ENCODE results near the gene PARD3.

PARD3 gene

GRCh38 chr10:34260904-34261303 is 554.2 kb downstream of the PARD3 start:
- DNase-seq, result no peak
- Histone ChIP-seq H3K36me3 (ENCODE audit: control insufficient read depth in 4 of 4, insufficient read depth in 4 of 4, low read length in 3 of 4) (no peaks in the 10 kb centered on the region), H3K9me3 (ENCODE audit: control extremely low read depth in 1 of 5, control insufficient read depth in 4 of 5, insufficient read depth in 2 of 5, low read depth in 1 of 5, low read length in 4 of 5) (peaks cover 0 to 5% (median 0%) of the 10 kb centered on the region in 5 experiments), H3K27ac (ENCODE audit: insufficient read depth in 1 of 2, low read depth in 1 of 2, low read length in 2 of 2, poor library complexity in 1 of 2, severe bottlenecking in 2 of 2) (no peak overlapping the region), H3K4me1 (ENCODE audit: control extremely low read depth in 1 of 4, control insufficient read depth in 4 of 4, insufficient read depth in 4 of 4, low read length in 3 of 4) (no peaks in the 10 kb centered on the region), H3K4me3 (ENCODE audit: control insufficient read depth in 1 of 7, extremely low read depth in 1 of 7, insufficient read depth in 4 of 7, low read depth in 2 of 7, low read length in 6 of 7) (no peak overlapping the region), H3K27me3 (replicated peaks in 2 of 5; ENCODE audit: control insufficient read depth in 4 of 5, insufficient read depth in 5 of 5, low read length in 4 of 5) (no peaks in the 10 kb centered on the region)
- ChIA-PET POLR2A (no interaction called here), CTCF (no interaction called here)
- WGBS (ENCODE audit: insufficient coverage), result 100% methylated on average over 3 of the region's 5 CpGs

DNA sequence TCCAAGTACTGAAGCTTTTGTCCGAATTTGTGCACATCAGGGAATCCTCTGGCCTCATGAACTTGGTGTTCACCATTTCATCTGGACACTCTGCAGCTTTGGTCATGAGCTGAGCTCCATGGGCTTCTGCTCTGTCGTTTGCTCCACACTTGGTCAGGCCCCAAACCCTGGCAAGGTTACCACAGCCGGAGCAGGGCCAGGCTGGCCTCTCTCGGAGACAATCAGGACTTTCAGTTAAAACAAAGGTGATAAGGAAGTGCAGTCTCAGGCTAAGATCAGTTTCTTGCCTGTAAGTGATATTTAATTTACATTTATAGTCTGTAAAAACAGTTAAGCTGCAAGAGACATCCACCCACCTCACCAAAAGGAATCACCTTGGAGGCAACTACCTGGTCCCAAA is 558.9 kb downstream of the PARD3 start:
- no peak for DNase-seq
- POLR2A ChIA-PET, result no interaction called here

DNA sequence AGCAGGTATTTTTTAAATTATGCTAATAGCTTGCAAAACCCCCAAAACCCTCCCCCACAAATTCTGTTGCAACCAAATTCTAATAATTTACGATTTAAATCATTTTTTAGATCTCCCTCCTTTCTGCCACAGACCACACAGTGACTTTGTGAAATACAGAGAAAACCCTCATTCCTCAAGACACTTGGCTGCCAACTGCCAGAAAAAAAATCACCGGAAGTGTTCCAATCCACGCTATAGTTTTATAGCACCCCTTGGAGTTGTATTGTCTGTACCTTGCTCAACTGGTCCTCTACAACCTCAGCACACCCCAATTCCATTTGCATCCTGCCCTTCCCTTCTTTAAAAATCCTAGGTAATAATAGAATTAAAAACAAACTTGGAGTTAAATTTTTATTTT is 560.1 kb downstream of the PARD3 start:
- Histone ChIP-seq H3K27me3 (replicated peaks in 2 of 5; ENCODE audit: control insufficient read depth in 4 of 5, insufficient read depth in 5 of 5, low read length in 4 of 5) (no peaks in the 10 kb centered on the region), H3K4me1 (ENCODE audit: control extremely low read depth in 1 of 4, control insufficient read depth in 4 of 4, insufficient read depth in 4 of 4, low read length in 3 of 4) (peaks cover 0 to 12% (median 11%) of the 10 kb centered on the region in 4 experiments), H3K4me3 (ENCODE audit: control insufficient read depth in 1 of 7, extremely low read depth in 1 of 7, insufficient read depth in 4 of 7, low read depth in 2 of 7, low read length in 6 of 7) (no peak overlapping the region), H3K9me3 (ENCODE audit: control extremely low read depth in 1 of 5, control insufficient read depth in 4 of 5, insufficient read depth in 2 of 5, low read depth in 1 of 5, low read length in 4 of 5) (peaks cover 0 to 5% (median 0%) of the 10 kb centered on the region in 5 experiments), H3K27ac (ENCODE audit: insufficient read depth in 1 of 2, low read depth in 1 of 2, low read length in 2 of 2, poor library complexity in 1 of 2, severe bottlenecking in 2 of 2) (no peak overlapping the region), H3K36me3 (ENCODE audit: control insufficient read depth in 4 of 4, insufficient read depth in 4 of 4, low read length in 3 of 4) (no peaks in the 10 kb centered on the region)
- peak in 2 of 3 donors; percentile 76 for DNase-seq
- no CpG with 5 or more reads among the region's 3 CpGs for WGBS (ENCODE audit: insufficient coverage)
- POLR2A ChIA-PET, result no interaction called here
- CTCF ChIA-PET, result interaction anchor here (1.0 kb wide), 1 partner anchor 30 kb away, joined by 4 read pairs; no protein-coding TSS in a partner anchor

More for the DNA sequence above, 558.9 kb downstream of the PARD3 start:
- Histone ChIP-seq H3K4me1 (ENCODE audit: control extremely low read depth in 1 of 4, control insufficient read depth in 4 of 4, insufficient read depth in 4 of 4, low read length in 3 of 4) (peaks cover 0 to 12% (median 11%) of the 10 kb centered on the region in 4 experiments), H3K4me3 (ENCODE audit: control insufficient read depth in 1 of 7, extremely low read depth in 1 of 7, insufficient read depth in 4 of 7, low read depth in 2 of 7, low read length in 6 of 7) (no peak overlapping the region), H3K36me3 (ENCODE audit: control insufficient read depth in 4 of 4, insufficient read depth in 4 of 4, low read length in 3 of 4) (no peaks in the 10 kb centered on the region), H3K27me3 (replicated peaks in 2 of 5; ENCODE audit: control insufficient read depth in 4 of 5, insufficient read depth in 5 of 5, low read length in 4 of 5) (no peaks in the 10 kb centered on the region), H3K9me3 (ENCODE audit: control extremely low read depth in 1 of 5, control insufficient read depth in 4 of 5, insufficient read depth in 2 of 5, low read depth in 1 of 5, low read length in 4 of 5) (peaks cover 0 to 5% (median 0%) of the 10 kb centered on the region in 5 experiments), H3K27ac (ENCODE audit: insufficient read depth in 1 of 2, low read depth in 1 of 2, low read length in 2 of 2, poor library complexity in 1 of 2, severe bottlenecking in 2 of 2) (no peak overlapping the region)
- WGBS (ENCODE audit: insufficient coverage), result 88% methylated on average over 3 of the region's 4 CpGs
- CTCF ChIA-PET, result no interaction called here

- H3K27ac ChIP-seq (ENCODE audit: insufficient read depth in 1 of 2, low read depth in 1 of 2, low read length in 2 of 2, poor library complexity in 1 of 2, severe bottlenecking in 2 of 2), result no peak overlapping the region
- H3K4me3 ChIP-seq (ENCODE audit: control insufficient read depth in 1 of 7, extremely low read depth in 1 of 7, insufficient read depth in 4 of 7, low read depth in 2 of 7, low read length in 6 of 7), result no peak overlapping the region
- ChIA-PET POLR2A (no interaction called here), CTCF (interaction anchor here (1.0 kb wide), 1 partner anchor 29 kb away, joined by 4 read pairs; no protein-coding TSS in a partner anchor)
- peaks cover 0 to 5% (median 0%) of the 10 kb centered on the region in 5 experiments for H3K9me3 ChIP-seq (ENCODE audit: control extremely low read depth in 1 of 5, control insufficient read depth in 4 of 5, insufficient read depth in 2 of 5, low read depth in 1 of 5, low read length in 4 of 5)
- no peaks in the 10 kb centered on the region for H3K27me3 ChIP-seq (replicated peaks in 2 of 5; ENCODE audit: control insufficient read depth in 4 of 5, insufficient read depth in 5 of 5, low read length in 4 of 5)
- peak; percentile 65 to 94 (median 94) for DNase-seq
- H3K4me1 ChIP-seq (ENCODE audit: control extremely low read depth in 1 of 4, control insufficient read depth in 4 of 4, insufficient read depth in 4 of 4, low read length in 3 of 4), result peaks cover 0 to 12% (median 11%) of the 10 kb centered on the region in 4 experiments
- no peaks in the 10 kb centered on the region for H3K36me3 ChIP-seq (ENCODE audit: control insufficient read depth in 4 of 4, insufficient read depth in 4 of 4, low read length in 3 of 4)
These were observed 560.5 kb downstream of the PARD3 start for GRCh38 chr10:34254596-34254995.

GRCh38 chr10:34252111-34252510 is 563.0 kb downstream of the PARD3 start:
- no peak for DNase-seq
- ChIA-PET CTCF (no interaction called here), POLR2A (no interaction called here)
- peaks cover 0 to 12% (median 11%) of the 10 kb centered on the region in 4 experiments for H3K4me1 ChIP-seq (ENCODE audit: control extremely low read depth in 1 of 4, control insufficient read depth in 4 of 4, insufficient read depth in 4 of 4, low read length in 3 of 4)
- no peaks in the 10 kb centered on the region for H3K27me3 ChIP-seq (replicated peaks in 2 of 5; ENCODE audit: control insufficient read depth in 4 of 5, insufficient read depth in 5 of 5, low read length in 4 of 5)
- WGBS (ENCODE audit: insufficient coverage), result 100% methylated on average over 5 of the region's 7 CpGs
- no peaks in the 10 kb centered on the region for H3K9me3 ChIP-seq (ENCODE audit: control extremely low read depth in 1 of 5, control insufficient read depth in 4 of 5, insufficient read depth in 2 of 5, low read depth in 1 of 5, low read length in 4 of 5)
- H3K4me3 ChIP-seq (ENCODE audit: control insufficient read depth in 1 of 7, extremely low read depth in 1 of 7, insufficient read depth in 4 of 7, low read depth in 2 of 7, low read length in 6 of 7), result no peak overlapping the region
- H3K36me3 ChIP-seq (ENCODE audit: control insufficient read depth in 4 of 4, insufficient read depth in 4 of 4, low read length in 3 of 4), result no peaks in the 10 kb centered on the region
- H3K27ac ChIP-seq (ENCODE audit: insufficient read depth in 1 of 2, low read depth in 1 of 2, low read length in 2 of 2, poor library complexity in 1 of 2, severe bottlenecking in 2 of 2), result no peak overlapping the region

GRCh38 chr10:34251177-34251576 is 563.9 kb downstream of the PARD3 start:
- Histone ChIP-seq H3K4me3 (ENCODE audit: control insufficient read depth in 1 of 7, extremely low read depth in 1 of 7, insufficient read depth in 4 of 7, low read depth in 2 of 7, low read length in 6 of 7) (no peak overlapping the region), H3K36me3 (ENCODE audit: control insufficient read depth in 4 of 4, insufficient read depth in 4 of 4, low read length in 3 of 4) (no peaks in the 10 kb centered on the region), H3K9me3 (ENCODE audit: control extremely low read depth in 1 of 5, control insufficient read depth in 4 of 5, insufficient read depth in 2 of 5, low read depth in 1 of 5, low read length in 4 of 5) (no peaks in the 10 kb centered on the region), H3K4me1 (ENCODE audit: control extremely low read depth in 1 of 4, control insufficient read depth in 4 of 4, insufficient read depth in 4 of 4, low read length in 3 of 4) (peaks cover 0 to 12% (median 11%) of the 10 kb centered on the region in 4 experiments), H3K27ac (ENCODE audit: insufficient read depth in 1 of 2, low read depth in 1 of 2, low read length in 2 of 2, poor library complexity in 1 of 2, severe bottlenecking in 2 of 2) (no peak overlapping the region), H3K27me3 (replicated peaks in 2 of 5; ENCODE audit: control insufficient read depth in 4 of 5, insufficient read depth in 5 of 5, low read length in 4 of 5) (no peaks in the 10 kb centered on the region)
- WGBS (ENCODE audit: insufficient coverage), result 100% methylated on average over 3 of the region's 4 CpGs
- ChIA-PET CTCF (interaction anchor here (1.4 kb wide), 1 partner anchor 11 kb away, joined by 4 read pairs; no protein-coding TSS in a partner anchor), POLR2A (no interaction called here)
- DNase-seq, result no peak

- no peaks in the 10 kb centered on the region for H3K9me3 ChIP-seq (ENCODE audit: control extremely low read depth in 1 of 5, control insufficient read depth in 4 of 5, insufficient read depth in 2 of 5, low read depth in 1 of 5, low read length in 4 of 5)
- DNase-seq, result no peak
- no peak overlapping the region for H3K27ac ChIP-seq (ENCODE audit: insufficient read depth in 1 of 2, low read depth in 1 of 2, low read length in 2 of 2, poor library complexity in 1 of 2, severe bottlenecking in 2 of 2)
- no CpG with 5 or more reads among the region's 3 CpGs for WGBS (ENCODE audit: insufficient coverage)
- CTCF ChIA-PET, result interaction anchor here (1.4 kb wide), 1 partner anchor 10 kb away, joined by 4 read pairs; no protein-coding TSS in a partner anchor
- H3K4me3 ChIP-seq (ENCODE audit: control insufficient read depth in 1 of 7, extremely low read depth in 1 of 7, insufficient read depth in 4 of 7, low read depth in 2 of 7, low read length in 6 of 7), result no peak overlapping the region
- H3K27me3 ChIP-seq (replicated peaks in 2 of 5; ENCODE audit: control insufficient read depth in 4 of 5, insufficient read depth in 5 of 5, low read length in 4 of 5), result peaks cover 0 to 1% (median 0%) of the 10 kb centered on the region in 5 experiments
- H3K4me1 ChIP-seq (ENCODE audit: control extremely low read depth in 1 of 4, control insufficient read depth in 4 of 4, insufficient read depth in 4 of 4, low read length in 3 of 4), result peaks cover 0 to 12% (median 11%) of the 10 kb centered on the region in 4 experiments
- POLR2A ChIA-PET, result no interaction called here
- no peaks in the 10 kb centered on the region for H3K36me3 ChIP-seq (ENCODE audit: control insufficient read depth in 4 of 4, insufficient read depth in 4 of 4, low read length in 3 of 4)
These were observed 564.4 kb downstream of the PARD3 start for GRCh38 chr10:34250722-34251121.
